Duodenal mucosa (tissue), 2 donors: Measurements from ENCODE around the gene DTNA.

ENCODE experiments used
- H3K27ac ChIP-seq: one replicate; pipeline ENCODE4 v1.7.0; 2013; ENCODE audit warnings: low read depth, low read length
- H3K27me3 ChIP-seq, 2 donors: one replicate each; pipeline ENCODE4 v1.7.0; 2013; ENCODE audit warnings: low read length in 2 of 2, control low read depth in 1 of 2; ENCODE audit not compliant: insufficient read depth in 2 of 2, control insufficient read depth in 1 of 2
- H3K36me3 ChIP-seq, 2 donors: one replicate each; pipeline ENCODE4 v1.7.0; 2013; ENCODE audit warnings: low read length in 2 of 2, control low read depth in 1 of 2; ENCODE audit not compliant: insufficient read depth in 2 of 2, control insufficient read depth in 1 of 2
- H3K4me1 ChIP-seq, 2 donors: one replicate each; pipeline ENCODE4 v1.7.0; 2013; ENCODE audit warnings: low read length in 2 of 2, control low read depth in 1 of 2; ENCODE audit not compliant: insufficient read depth in 2 of 2, control insufficient read depth in 1 of 2
- H3K4me3 ChIP-seq, 2 donors: one replicate each; pipeline ENCODE4 v1.7.0; 2013; ENCODE audit warnings: low read length in 2 of 2, low read depth in 1 of 2
- H3K9ac ChIP-seq, 2 donors: one replicate each; pipeline ENCODE4 v1.7.0; 2013; ENCODE audit warnings: low read length in 2 of 2, low read depth in 1 of 2
- H3K9me3 ChIP-seq, 2 donors: one replicate each; pipeline ENCODE4 v1.7.0; 2013; ENCODE audit warnings: low read length in 2 of 2, control low read depth in 1 of 2; ENCODE audit not compliant: control insufficient read depth in 1 of 2

Gene DTNA

DNA sequence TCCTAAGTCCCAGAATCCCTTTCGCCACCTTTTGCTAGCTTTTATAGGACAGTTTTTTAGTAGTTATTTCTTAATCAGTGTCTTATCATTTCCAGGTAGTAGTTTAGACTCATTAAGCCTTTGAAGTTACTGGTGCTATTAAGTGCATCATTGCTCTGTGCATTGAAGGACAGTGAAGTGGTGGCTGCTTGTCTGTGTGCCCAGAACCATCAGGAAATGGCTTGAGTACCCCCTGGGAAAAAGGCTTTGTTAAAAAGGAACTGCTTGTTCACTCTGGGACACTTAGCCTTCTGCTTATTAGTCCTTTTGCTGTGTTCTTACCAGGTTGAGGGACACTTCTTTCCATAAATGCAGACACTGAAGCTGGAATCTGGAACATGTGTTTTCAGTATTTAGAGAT, 30.0 kb downstream of the DTNA start:
- Histone ChIP-seq H3K36me3 (no peaks in the 10 kb centered on the region), H3K4me3 (no peak overlapping the region), H3K9me3 (no peaks in the 10 kb centered on the region), H3K27ac (no peak overlapping the region), H3K9ac (no peak overlapping the region), H3K4me1 (peaks cover 5 to 8% of the 10 kb centered on the region in 2 donors), H3K27me3 (no peaks in the 10 kb centered on the region)

DNA sequence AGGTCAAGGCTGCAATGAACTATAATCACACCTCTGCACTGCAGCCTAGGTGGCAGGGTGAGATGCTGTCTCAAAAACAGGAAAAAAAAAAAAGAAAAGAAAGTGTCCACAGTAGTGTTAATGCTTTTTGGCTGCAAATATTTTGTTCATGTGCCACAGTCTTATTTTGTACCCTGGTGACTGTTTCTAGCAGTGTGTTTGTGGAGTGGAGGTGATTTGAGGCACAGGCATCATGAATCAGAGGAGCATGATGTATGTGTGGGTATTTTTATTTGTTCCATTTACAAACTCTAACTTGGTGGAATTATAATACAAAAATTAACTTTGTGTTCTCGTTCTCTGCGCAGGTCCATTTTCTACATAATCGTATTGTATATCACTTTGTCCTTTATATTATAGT, 30.6 kb downstream of the DTNA start:
- Histone ChIP-seq H3K9ac (no peak overlapping the region), H3K27ac (no peak overlapping the region), H3K36me3 (no peaks in the 10 kb centered on the region), H3K9me3 (no peaks in the 10 kb centered on the region), H3K4me1 (peaks cover 5 to 8% of the 10 kb centered on the region in 2 donors), H3K27me3 (no peaks in the 10 kb centered on the region), H3K4me3 (no peak overlapping the region)

DNA sequence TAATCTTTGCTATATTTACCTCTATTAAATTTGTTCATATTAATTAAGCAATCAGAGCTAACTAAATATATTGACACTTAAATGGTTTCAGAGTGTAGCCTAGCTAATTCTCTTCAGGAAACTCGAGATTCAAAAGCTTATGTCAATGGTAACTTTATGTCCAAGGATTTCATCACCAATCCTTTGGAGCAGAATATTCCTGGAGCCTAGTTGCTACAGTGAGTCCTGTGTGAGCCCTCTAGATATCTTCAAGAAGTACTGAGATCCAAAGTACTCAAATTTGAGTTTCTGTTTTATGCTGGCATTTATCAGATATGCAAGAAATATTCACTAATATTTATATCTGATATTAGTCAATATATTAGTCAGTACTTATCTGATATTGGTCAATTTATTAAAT, 31.3 kb downstream of the DTNA start:
- Histone ChIP-seq H3K4me1 (peaks cover 5 to 8% of the 10 kb centered on the region in 2 donors), H3K9ac (no peak overlapping the region), H3K4me3 (no peak overlapping the region), H3K9me3 (no peaks in the 10 kb centered on the region), H3K27me3 (no peaks in the 10 kb centered on the region), H3K27ac (no peak overlapping the region), H3K36me3 (no peaks in the 10 kb centered on the region)

DNA sequence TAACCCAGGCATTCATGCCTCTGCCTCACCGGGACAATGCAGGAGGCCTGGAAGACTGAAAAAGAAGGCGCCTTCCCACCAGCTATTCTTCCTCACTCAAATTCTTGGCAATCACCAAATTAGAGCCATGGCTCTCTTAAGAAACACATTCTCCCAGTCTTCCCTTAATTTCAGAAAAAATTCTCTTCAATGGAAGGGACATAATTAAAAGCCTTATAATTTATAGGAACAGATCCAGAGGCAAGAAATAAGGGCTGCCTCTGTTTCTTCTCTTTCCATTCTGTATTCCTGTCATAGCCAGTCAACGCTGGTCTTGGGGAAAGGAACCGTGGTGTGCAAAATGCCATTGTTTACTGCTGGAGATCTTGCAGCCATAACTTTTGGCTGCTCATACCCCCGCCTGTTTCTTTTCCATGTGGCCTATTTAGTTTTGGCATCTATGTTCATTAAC, 32.8 kb downstream of the DTNA start:
- Histone ChIP-seq H3K4me1 (peaks cover 5 to 8% of the 10 kb centered on the region in 2 donors), H3K27ac (no peak overlapping the region), H3K9me3 (no peaks in the 10 kb centered on the region), H3K4me3 (no peak overlapping the region), H3K27me3 (no peaks in the 10 kb centered on the region), H3K9ac (no peak overlapping the region), H3K36me3 (no peaks in the 10 kb centered on the region)

DNA sequence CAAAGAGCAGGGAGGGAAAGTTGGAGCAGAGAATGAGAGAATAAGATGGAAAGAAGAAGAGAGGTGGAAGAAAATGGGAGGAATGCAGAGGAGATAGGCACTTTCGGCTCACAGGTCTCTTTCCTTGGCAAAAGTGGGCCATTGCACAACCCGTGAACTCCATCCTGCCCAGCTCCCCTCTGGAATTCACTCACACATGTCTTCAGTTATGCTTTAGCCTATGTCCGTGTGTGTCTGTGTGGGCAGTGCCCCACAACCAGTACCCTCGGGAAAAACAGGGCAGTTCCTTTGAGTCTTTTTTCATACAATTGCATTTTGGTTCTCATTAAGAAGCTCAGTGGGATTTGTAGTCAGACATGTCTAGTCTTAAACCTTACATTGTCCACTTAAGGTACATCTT, 34.5 kb downstream of the DTNA start:
- H3K27me3 ChIP-seq = no peaks in the 10 kb centered on the region
- H3K4me3 ChIP-seq = no peak overlapping the region
- H3K4me1 ChIP-seq = peaks cover 2 to 8% of the 10 kb centered on the region in 2 donors
- no peaks in the 10 kb centered on the region for H3K36me3 ChIP-seq
- no peaks in the 10 kb centered on the region for H3K9me3 ChIP-seq
- no peak overlapping the region for H3K27ac ChIP-seq
- no peak overlapping the region for H3K9ac ChIP-seq

DNA sequence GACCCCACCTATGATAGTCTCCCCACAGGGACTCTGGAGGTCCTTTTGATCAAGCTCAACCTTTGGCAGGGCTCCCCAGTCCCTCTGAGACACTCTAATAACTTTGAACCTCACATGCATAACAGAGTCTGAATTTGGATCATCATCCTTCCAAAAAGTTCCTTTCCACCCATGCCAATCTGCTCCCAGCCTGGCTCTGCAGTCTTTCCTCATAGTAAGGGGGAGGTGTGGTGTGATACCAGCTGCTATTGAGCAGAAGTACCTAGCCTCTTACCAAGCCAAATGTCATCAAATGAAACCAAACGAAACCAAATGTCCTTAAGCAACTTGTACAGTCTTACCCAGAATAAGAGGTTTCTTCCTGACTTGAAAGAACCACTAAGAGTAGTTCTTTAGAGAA, 36.5 kb downstream of the DTNA start:
- H3K36me3 ChIP-seq = no peaks in the 10 kb centered on the region
- no peak overlapping the region for H3K27ac ChIP-seq
- no peak overlapping the region for H3K9ac ChIP-seq
- no peak overlapping the region for H3K4me3 ChIP-seq
- no peaks in the 10 kb centered on the region for H3K27me3 ChIP-seq
- no peaks in the 10 kb centered on the region for H3K9me3 ChIP-seq
- peaks cover 4 to 11% of the 10 kb centered on the region in 2 donors for H3K4me1 ChIP-seq

DNA sequence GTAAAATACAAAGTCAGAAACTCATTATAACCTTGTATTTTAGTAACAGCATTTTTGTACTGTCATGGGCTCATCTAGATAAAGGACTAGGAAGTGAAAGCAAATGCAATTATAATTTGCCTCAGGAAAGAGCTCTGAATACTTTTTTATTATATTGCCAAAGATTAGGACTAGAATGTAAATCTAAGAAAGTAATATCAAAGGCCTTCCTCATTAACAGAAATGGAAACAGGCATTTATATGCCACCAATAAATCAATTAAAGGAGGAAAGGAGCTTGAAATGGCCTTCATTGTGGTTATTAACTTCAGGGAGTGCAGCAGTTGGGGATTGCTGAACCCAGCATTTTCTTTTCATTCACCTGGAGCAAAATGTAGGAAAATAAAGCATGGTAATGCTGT, 39.6 kb downstream of the DTNA start:
- Histone ChIP-seq H3K9ac (no peak overlapping the region), H3K36me3 (no peaks in the 10 kb centered on the region), H3K4me1 (peaks cover 4 to 11% of the 10 kb centered on the region in 2 donors), H3K27ac (no peak overlapping the region), H3K27me3 (no peaks in the 10 kb centered on the region), H3K9me3 (no peaks in the 10 kb centered on the region), H3K4me3 (no peak overlapping the region)

DNA sequence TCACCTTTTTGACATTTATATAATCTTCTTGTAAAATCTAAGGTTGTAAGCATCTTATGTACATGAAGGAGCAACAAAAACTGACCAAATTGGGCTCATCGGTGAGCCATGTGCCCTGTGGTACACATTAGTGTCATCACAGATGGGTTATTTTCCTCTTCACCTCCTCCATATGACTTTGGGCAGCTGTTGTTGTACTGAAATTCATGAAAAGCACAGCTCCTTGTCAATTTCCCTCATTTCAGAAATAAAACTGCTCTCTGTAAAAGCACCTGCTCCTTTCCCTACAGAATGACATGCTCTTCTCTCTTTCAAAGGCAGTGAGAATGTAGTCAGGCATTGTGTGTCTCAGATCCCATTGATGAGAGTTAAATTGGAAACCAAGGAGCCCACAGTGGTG, 42.0 kb downstream of the DTNA start:
- Histone ChIP-seq H3K27me3 (no peaks in the 10 kb centered on the region), H3K9ac (no peak overlapping the region), H3K4me3 (no peak overlapping the region), H3K36me3 (no peaks in the 10 kb centered on the region), H3K9me3 (no peaks in the 10 kb centered on the region), H3K27ac (no peak overlapping the region), H3K4me1 (peaks cover 4 to 19% of the 10 kb centered on the region in 2 donors)

DNA sequence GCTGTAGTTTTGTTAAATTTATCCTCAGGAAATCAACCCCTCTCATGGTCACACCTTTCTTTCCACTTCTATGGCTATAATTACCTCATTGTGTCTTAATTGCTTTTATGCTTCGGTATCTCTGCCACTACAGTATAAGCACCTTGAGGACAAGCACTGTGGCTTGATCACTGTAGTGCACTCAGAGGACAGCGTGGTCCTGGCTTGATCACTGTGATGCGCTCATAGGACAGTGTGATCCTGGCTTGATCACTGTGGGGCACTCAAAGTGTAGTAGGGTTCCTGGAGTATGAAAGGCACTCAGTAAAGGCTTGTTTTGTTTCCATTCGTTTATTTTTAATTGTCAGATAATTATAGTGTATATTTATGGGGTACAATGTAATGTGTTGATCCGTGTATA, 44.2 kb downstream of the DTNA start:
- Histone ChIP-seq H3K4me1 (peaks cover 6 to 23% of the 10 kb centered on the region in 2 donors), H3K4me3 (no peak overlapping the region), H3K27ac (no peak overlapping the region), H3K9ac (no peak overlapping the region), H3K27me3 (no peaks in the 10 kb centered on the region), H3K36me3 (no peaks in the 10 kb centered on the region), H3K9me3 (no peaks in the 10 kb centered on the region)

DNA sequence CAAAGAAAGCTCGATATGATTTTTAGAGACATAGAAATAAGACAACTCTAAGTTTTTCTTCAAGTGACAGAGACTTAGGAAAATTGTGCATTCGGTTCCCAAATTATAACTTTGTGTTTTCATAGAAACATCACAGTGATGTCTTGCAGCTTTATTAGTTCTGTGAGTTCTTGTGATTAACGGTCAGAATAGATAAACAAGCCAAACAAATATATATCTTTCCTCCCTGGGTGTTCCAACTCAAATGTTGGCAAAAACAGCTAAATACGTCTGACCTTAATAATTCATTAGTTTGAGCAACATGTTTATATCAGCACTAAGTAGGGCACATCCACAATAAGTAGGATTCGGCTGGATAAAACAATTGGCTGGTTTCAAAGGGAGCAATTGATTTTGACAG, 47.6 kb downstream of the DTNA start:
- Histone ChIP-seq H3K4me1 (peaks cover 4 to 12% of the 10 kb centered on the region in 2 donors), H3K9ac (no peak overlapping the region), H3K9me3 (no peaks in the 10 kb centered on the region), H3K4me3 (no peak overlapping the region), H3K27ac (no peak overlapping the region), H3K36me3 (no peaks in the 10 kb centered on the region), H3K27me3 (no peaks in the 10 kb centered on the region)

DNA sequence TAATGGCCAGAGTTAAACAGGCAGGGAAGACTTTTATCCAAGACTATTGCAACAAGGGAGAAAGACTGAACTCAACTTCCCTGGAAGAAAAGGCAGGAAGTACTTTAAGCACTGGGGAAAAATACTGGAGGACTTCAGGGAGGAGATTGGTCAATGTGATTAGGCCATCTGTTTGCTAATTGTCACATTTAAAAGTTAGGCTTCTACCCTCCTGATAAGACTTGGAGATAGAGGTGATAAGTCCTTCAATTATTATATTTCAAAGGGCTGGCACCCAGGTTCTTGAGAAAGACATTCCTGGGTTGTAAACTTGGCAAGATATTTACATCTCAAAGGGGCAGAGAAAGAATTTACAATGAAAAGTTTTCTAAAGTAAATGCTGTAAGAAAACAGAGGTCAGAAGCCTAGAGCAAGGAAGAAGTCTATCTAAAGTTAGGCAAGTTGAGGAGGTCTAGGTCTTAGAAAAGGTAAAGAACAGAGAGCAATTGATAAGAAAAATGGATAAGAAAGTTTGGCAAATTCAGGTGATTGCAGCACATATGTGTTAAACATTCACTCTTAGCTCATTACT, 48.4 kb downstream of the DTNA start:
- Histone ChIP-seq H3K9ac (no peak overlapping the region), H3K27me3 (no peaks in the 10 kb centered on the region), H3K9me3 (no peaks in the 10 kb centered on the region), H3K4me3 (no peak overlapping the region), H3K27ac (no peak overlapping the region), H3K4me1 (peaks cover 4 to 12% of the 10 kb centered on the region in 2 donors), H3K36me3 (no peaks in the 10 kb centered on the region)
